SW480 (cell line): Measurements from ENCODE around the gene CSMD2.

ENCODE experiments used
- DNase-seq: peaks from one replicate; pipeline ENCODE4 v3.0.0-alpha.2; 2016; ENCODE audit warnings: low spot score

Gene CSMD2

GRCh38 chr1:33743221-33743998 is 421.6 kb downstream of the CSMD2 start:
- DNase-seq = no peak

DNA sequence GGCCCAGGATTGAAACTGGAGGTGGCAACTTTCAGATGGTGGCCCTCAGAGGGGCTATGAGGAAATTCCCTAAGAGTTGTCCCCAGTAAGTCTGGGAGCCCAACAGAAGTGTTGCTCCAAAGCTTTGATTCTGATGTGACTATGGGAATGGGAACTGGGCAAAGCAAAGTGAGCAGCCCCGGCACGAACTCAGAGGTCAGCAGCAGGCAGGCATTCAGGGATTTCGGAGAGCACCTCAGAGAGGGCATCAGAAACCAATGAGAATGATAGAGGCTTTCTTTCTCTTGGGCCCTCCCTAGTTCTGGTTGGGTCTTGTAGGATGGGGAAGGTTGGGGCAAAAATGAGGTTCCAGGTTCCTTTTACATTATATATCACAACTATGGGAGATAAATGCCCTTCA is 422.4 kb downstream of the CSMD2 start:
- no peak for DNase-seq

GRCh38 chr1:33741749-33742148 is 423.3 kb downstream of the CSMD2 start:
- DNase-seq = no peak

GRCh38 chr1:33740040-33740744 is 424.8 kb downstream of the CSMD2 start:
- DNase-seq = no peak

DNA sequence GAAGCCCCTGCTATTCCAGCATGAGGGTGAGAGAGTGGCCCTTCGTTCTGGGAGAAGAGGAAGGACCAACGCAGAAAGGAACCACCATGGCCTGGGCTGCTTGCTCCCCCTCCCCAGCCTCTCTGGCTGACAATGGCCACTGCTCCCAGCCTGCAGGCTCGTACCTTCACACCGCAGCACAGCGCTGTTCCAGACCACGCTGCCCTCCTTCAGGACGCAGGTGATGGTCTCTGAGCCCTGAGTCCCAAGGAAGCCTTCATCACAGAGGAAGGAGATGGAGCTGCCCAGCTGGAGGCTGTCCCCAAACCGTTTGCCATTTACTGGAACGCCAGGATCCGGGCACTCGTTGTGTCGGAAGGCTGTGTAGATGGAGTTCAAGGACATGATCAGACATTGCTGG is 426.1 kb downstream of the CSMD2 start:
- DNase-seq = no peak

DNA sequence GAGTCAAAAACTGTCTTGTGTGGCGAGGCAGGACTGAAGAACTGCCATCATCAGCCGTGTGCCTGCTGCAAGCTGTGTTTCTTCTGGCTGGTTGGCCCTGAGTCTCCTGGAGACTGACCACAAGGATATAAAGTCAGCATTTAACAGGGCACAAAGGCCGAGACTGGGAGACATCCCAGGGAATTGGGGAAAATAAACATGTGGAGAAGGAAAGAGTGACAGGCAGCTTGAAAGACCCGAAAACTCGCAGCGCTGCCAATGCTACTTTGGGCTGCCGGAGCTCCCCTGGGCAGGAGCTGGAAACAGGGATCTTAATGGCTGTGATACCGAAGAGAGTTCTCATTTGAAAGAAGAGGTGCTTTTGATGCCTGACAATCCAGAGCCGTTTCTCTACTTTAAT is 426.5 kb downstream of the CSMD2 start:
- no peak for DNase-seq

- DNase-seq = no peak
Measured at GRCh38 chr1:33736496-33736895, 428.5 kb downstream of the CSMD2 start.

GRCh38 chr1:33735624-33736023 is 429.4 kb downstream of the CSMD2 start:
- DNase-seq = peak; percentile 25

DNA sequence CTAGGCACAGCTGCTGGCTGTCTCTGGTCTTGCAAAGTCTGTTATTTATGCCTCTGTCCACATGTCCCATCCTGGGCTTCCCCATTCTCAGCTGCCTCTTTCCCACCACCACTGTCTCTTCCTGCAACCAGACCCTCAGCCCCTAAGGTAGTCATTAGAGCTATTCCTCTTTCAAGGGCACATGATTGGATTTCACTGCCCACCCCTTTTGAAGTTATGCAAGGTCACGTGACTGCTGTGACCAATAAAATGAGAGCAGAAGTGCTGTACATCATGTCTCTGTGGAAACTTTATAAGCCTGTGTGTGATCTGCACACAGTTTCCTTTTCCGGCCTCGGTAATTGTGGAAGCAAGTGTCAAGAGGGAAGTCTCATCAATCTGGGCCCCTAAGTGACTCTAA is 437.7 kb downstream of the CSMD2 start:
- DNase-seq = no peak

DNA sequence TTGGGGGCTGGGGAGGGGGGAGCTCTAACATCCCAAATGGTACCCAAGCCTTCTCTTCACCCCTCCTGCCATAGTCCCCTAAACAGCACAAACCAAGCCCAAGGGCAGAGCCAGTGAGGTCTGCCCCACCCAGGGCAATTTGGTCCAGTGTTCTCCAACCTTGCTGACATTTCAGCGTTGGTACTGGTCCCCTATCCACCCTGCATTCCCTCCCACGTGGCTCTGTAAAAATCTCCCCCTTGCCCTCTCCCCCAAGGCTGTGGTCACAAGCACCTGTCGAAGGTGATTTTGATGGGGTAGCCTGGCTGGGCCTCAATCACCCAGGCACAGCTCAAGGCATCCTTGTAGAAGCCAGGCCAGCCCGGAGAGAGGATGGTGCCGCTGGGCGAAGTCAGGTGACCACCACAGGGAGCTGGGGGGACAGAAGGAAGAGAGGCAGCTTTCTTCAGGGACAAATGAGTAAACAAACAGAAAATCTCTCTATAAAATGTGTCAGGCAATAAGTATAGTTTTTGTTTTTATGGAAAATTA is 438.7 kb downstream of the CSMD2 start:
- no peak for DNase-seq

DNA sequence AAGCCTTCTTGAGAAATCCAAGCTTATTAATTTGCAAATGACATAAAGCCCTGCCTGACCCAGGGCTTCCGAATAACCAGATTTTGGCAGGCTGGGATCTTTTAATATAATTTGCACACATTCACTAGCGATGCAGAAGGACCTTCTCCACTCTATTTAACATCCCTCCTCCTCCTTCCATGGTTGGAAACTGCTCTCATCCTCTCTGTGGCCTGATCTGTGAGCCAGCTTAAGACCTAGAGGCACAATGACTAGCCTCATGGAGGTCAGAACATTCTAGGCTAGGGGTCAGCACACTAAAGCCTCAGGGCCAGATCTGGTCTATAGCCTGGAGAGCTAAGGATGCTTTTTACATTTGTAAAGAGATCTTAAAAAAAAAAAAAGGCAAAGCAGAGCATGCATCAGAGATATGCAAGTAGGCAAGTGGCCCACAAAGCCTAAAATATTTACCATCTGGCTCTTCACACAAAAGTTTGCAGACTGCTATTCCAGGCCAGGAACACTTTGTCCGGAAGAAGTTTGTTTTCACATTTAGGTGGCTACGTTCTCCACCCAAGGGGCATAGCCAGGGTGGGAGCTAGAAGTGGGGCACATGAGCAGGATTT is 439.4 kb downstream of the CSMD2 start:
- DNase-seq = no peak

- DNase-seq = no peak
Measured at GRCh38 chr1:33725037-33725436, 440.0 kb downstream of the CSMD2 start.

DNA sequence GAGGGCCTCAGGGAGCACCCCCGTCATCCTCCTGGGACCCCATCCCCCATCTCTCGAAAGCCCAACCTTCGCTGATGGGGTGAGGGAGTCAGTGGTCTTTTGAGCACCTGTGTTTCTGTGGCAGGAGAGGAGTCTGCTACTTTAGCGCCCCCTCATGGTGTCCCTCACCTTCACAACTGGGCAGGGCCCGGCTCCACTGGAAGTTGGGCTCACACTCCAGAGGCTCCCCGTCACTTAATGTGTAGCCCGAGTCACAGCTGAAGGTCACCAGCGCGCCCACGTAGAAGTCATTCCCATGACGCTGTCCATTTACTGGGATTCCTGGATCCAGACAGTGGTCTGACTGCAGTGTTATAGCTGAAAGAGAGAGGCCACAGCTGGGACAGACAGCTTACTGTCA is 440.7 kb downstream of the CSMD2 start:
- DNase-seq = no peak

DNA sequence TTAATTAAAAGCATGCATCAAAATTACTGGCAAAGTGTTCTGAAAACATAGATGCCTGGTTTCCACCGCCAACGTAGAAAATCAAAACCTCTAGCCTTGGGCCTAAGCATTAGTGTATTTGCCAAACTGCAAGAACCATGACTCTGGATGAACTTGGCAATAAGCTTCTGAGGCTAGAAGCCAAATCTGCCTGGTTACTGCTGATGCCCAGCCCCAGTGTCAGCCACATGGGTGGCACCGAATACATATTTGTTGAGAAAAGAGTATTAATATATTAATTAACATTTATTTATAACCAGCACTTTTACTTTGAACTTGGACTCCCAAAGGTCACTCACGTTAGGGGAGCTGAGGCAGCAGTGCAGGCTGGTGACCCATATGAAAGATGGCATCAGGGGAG is 441.8 kb downstream of the CSMD2 start:
- DNase-seq = no peak

- no peak for DNase-seq
Measured at GRCh38 chr1:33721301-33721815, 443.7 kb downstream of the CSMD2 start.

GRCh38 chr1:33719771-33720670 is 445.0 kb downstream of the CSMD2 start:
- DNase-seq = no peak

- DNase-seq = no peak
Measured at GRCh38 chr1:33719326-33719725, 445.7 kb downstream of the CSMD2 start.

- DNase-seq = no peak
Measured at GRCh38 chr1:33718186-33718585, 446.8 kb downstream of the CSMD2 start.

- no peak for DNase-seq
Measured at GRCh38 chr1:33716976-33717688, 447.9 kb downstream of the CSMD2 start.

- no peak for DNase-seq
Measured at GRCh38 chr1:33715195-33715811, 449.7 kb downstream of the CSMD2 start.

- DNase-seq = no peak
Measured at GRCh38 chr1:33714421-33714820, 450.6 kb downstream of the CSMD2 start.
